HG03095 (cell line): Measurements from ENCODE around the gene STX16.

Experiments
- ATAC-seq: cut with Tn5 transposase; IDR thresholded peaks from one replicate; pipeline ENCODE4 v1.9.1; 2021; ENCODE audit warnings: moderate library complexity; ENCODE audit not compliant: unreplicated experiment

The STX16 gene

GRCh38 chr20:58695895-58696375, 44.9 kb downstream of the STX16 start:
- ATAC-seq = no peak

DNA sequence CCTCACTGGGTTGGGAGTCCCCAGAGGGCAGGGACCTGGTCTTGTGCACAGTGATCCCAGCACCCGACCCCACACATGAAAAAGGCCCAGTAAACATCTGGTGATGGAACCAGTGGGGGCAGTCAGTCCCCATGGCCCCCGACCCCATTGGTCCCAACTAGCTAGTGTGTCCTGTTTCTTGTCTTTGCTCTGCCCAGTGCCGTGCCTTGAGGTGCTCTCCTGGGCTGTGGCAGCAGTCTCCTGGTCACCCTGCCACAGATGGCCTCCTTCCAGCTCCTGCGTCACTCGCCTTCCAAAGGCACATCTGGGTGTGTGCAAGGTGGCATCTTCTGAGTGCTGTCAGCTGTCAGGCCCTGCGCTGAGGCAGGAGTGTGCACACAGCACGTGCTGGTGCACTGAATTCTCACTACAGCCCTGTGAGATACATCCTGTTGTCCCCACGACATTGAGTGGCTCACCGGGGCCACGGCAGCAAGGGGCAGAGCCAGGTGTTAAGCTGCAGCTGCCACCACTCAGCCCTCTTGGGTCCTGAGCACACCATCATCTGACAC, 45.4 kb downstream of the STX16 start:
- ATAC-seq = no peak

DNA sequence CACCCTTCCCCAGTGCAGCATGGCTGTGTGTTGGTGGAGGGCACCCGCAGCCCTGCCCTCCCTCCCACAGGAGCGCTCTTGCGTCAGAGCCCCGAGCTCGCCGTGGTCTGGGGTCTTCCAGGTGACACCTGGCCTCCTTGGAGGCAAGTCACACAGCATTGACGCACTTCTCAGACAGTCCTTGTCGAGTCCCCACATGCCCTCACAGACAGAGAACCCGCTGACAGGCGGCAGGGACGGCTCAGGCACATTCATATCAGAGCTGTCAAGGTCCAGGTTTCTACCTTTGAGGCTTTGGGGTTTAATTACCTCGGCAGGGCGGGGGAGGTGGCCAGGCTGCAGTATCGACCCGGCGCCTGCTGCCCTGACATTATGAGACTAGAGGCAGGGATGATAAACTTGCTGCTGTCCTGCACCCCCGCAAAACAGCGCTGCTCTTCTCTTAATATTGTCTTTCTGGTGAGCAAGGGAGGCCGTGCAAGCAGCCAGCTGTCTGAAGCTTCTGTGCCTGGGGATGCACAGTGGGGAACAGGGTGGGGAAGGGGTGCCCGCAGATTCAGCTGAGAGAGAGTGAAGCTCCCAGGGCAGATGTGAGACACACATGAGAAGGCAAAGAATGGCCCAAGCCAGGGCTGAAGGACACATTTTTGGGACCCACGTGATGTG, 46.3 kb downstream of the STX16 start:
- no peak for ATAC-seq

DNA sequence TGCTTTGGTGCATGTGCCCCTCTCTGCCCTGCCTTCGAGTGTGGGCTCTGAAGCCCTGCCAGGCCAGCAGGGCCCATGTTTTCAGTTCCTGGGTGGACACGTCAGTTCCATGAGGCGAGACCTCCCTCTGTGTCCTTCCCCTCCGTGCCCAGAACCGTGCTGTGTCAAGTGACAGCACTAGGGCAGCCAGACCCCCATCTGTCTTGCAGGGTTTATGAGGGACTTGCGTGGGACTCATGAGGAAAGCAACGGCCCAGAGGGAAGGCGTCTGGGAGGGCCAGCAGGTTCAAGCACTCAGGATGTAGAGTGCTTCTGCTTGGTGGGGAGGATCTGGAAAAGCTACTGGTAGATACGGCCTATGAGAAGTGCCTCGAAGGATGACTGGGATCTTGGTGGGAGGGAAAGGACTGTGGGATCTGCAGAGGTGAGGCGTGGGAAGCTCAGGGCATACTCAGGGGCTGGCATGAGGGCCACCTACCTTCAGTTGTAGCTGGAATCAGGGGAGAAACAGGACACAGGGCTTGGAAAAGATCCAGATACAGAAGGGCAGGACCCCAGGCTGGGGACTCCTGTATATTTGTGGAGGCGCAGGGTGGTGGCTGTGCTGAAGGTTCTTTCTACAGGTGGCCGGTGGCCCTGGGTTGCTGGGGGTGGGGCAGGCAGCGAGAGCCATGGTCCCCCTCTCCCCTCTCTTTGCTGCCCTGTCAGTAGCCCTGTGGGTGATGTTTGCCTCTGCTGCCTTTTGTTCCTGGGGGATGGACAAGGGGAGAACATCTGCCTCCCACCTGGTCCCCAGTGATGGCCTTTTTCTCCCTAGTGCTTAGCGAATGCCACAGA, 47.0 kb downstream of the STX16 start:
- ATAC-seq = no peak

DNA sequence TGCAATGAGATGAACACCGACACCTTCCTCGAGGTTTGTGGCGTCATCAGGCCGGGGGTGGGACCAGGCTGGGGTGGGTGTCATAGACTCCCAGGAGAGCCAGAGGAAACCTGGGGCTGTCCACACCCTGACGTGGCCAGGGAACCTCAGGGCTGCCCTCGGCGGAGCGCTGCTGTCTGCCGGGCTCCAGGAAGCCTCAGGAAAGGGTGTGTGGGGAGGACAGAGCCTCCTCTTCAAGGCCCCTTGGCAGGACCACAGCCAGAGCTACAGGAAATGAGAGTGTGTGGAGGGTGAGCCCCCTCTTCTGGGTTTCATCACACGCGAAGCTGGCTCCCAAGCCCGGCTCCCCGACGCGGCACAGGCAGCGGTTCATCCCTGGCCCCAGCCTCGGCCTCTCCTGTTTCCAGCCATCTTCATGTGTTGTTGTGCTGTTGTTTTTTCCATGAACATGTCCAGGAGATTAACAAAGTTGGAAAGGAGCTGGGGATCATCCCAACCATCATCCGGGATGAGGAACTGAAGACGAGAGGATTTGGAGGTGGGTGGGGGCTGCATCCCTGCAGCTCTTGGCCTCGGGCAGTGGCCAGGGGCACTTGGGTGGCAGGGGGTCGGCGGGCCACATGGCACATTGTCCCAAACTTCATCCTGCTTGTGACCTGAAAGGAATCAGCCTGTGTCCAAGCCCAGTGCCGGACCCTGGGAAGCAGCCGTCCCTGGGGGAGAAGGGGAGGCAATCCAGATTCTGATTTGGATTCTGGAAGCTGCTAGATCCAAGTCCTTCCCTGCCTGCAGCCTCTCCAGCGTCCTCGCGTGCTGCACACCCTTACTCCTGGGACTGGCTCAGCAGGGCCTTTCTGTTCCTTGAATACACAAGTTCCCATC, 47.9 kb downstream of the STX16 start:
- no peak for ATAC-seq

GRCh38 chr20:58699623-58700107, 48.6 kb downstream of the STX16 start:
- ATAC-seq = no peak

DNA sequence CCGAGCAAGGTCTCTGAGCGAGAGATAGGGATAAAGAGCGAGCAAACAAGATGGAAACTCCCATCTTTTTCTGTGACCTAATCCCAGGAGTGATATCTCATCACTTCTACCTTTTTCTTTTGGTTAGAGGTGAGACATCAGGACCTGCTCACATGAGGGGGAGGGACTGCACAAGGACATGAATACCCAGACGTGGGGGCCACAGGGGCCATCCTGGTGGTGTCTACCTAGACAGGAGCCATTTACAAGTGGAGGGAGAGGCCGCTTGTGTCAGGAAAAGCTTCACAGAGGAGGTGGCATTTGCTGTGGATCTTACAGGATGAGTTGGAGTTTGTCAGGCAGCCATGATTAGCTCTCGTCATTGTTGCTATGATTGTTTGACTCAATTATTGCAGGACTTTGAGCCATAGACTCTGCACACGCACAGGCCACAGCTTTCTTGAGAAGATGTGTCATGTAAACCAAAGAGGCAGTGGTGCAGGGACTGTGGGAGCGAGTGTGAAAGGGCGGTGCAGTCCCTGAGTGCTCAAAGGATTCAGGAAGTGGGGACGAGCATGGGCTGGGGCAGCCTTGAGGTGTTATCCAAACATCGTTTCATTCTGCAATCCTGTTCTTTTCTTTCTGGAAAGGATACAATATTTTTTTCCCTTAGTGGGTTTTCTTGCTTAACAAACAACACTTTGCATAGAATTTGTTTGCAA, 49.2 kb downstream of the STX16 start:
- no peak for ATAC-seq

GRCh38 chr20:58700823-58701222, 49.7 kb downstream of the STX16 start:
- ATAC-seq = no peak

DNA sequence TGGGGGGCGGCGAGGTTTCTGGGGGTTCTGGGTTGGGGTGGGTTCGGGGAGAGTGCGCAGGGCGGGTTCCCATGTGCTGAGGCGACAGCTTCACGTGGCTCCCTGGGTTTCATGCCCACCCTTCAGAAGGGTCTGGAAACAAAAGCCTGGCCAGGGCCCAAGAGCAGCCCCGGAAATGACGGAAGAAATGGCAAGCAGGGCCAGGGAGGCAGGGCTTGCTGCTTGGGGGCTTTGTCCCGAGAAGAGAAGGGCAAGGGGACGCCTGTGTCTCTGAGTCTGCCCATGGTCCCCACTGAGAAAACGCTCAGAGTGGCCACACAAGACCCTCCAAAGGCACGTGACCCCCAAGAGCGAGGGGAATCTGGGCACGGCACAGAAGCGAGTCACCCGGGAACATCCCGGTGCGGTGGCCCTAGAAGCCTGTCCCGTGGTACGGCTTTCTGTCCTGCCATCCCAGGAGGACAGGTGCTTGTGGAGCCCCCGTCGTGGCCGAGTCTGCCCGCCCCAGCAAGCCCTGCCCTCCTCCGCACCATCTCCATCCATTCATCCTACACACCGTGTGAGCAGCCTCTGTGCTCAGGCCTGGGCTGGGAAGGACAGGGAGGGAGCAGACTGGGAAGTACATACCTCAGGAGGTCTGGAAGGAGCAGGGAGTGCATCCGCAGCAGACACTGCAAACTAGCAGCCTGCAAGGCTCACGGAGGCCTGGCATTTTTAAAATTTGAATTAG, 50.5 kb downstream of the STX16 start:
- no peak for ATAC-seq

DNA sequence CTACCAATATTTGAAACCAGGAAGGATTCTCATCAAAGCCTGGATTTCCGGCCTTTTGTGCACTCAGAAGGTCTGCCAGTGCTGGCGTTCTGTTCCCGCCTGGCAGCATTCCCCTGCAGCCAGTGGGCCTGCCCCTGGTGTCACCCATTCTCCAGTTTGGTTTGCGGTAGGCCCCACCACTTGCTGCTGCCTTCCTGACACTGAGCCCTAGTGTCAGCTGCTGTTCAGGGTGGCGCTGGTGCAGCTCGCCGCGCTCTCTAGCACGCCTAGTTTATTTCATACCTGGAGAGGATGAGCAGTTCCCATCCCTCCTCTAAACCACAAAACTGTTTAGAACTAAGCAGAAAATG, 51.1 kb downstream of the STX16 start:
- no peak for ATAC-seq

- ATAC-seq = no peak
Measured at GRCh38 chr20:58702859-58703648, 52.0 kb downstream of the STX16 start.

GRCh38 chr20:58703765-58704371, 52.8 kb downstream of the STX16 start:
- no peak for ATAC-seq

- ATAC-seq = no peak
Measured at GRCh38 chr20:58705208-58705926, 54.3 kb downstream of the STX16 start.

DNA sequence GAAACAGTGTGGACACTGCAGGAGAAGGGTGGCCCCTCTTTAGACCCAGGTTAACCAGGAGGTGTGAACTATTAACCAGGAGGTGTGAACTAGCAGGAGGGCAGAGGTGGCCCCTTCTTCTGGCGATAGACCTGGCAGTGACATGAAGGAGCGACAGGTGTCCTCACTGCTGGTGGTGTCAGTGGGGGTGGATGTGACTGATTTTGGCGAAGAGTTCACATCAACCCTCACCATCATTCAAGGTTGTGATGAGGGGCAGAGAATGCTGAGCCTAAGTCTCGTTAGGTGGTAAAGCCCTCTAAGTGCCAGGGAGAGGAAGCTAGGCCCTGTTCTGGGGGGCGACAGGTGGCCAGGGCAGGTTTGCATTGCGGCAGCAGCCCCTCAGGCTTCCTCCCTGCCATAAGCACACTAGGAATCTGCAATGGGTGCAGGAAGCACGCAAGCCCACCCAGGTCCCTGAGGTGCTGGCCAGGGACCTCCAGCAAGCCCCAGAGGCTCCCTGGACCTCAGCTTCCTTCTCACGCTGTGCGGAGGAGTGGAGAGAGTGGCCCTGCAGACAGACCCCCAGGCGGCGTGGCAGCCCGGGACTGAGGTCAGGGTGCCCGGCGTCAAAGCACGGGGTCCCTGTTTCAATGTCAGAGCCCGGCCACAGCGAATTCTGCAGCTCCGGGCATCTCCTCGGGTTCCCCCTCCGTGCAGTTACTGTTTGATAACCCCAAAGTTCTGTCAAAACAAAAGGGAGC, 55.2 kb downstream of the STX16 start:
- ATAC-seq = no peak

- ATAC-seq = no peak
Measured at GRCh38 chr20:58706975-58707681, 56.0 kb downstream of the STX16 start.

DNA sequence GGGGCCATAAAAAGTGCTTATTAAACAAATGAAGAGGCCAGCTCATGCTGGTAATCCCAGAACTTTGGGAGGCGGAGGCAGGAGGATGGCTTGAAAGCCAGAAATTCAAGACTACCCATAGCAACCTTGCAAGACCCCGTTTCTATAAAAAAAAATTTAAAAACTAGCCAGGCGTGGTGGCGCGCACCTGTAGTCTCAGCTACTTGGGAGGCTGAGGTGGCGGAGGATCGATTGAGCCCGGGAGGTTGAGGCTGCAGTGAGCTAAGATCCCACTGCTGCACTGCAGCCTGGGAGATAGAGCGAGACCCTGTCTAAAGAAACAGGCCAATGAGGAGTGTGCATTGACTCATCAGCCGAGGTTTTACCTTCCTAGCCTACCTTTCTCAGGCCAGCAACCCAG, 56.7 kb downstream of the STX16 start:
- no peak for ATAC-seq
